Aorta (tissue), 5 donors: ENCODE measurements around the gene CPED1. TPM values are rescaled to one million over a fixed set of nuclear protein-coding genes. Genes with fewer than 3 reads are reported as not detected.

Experiments
- ATAC-seq: fragments of 200-7000 bp; cut with Tn5 transposase; one replicate; pipeline ENCODE4 v1.9.1; 2022; ENCODE audit warnings: moderate library complexity; ENCODE audit not compliant: low FRiP score
- DNase-seq, 2 donors: peaks; one replicate each; pipeline ENCODE4 v3.0.0-alpha.2; 2020
- H3K27ac ChIP-seq, 2 donors: one replicate each; pipeline ENCODE4 v1.5.1; 2013; ENCODE audit warnings: low read length in 2 of 2, mild to moderate bottlenecking in 2 of 2, moderate library complexity in 2 of 2, control low read depth in 1 of 2, inconsistent platforms in 1 of 2, low read depth in 1 of 2
- H3K27me3 ChIP-seq, 2 donors: one replicate each; pipeline ENCODE4 v1.6.1; 2013; ENCODE audit warnings: control low read depth in 1 of 2, low read length in 1 of 2, mild to moderate bottlenecking in 1 of 2, moderate library complexity in 1 of 2; ENCODE audit not compliant: insufficient read depth in 2 of 2, control insufficient read depth in 1 of 2
- H3K36me3 ChIP-seq, 2 donors: one replicate each; pipeline ENCODE4 v1.6.1; 2013; ENCODE audit warnings: control low read depth in 1 of 2, low read length in 1 of 2, mild to moderate bottlenecking in 1 of 2; ENCODE audit not compliant: insufficient read depth in 2 of 2, control insufficient read depth in 1 of 2
- H3K4me1 ChIP-seq, 2 donors: one replicate each; pipeline ENCODE4 v1.6.1; 2013; ENCODE audit warnings: low read length in 2 of 2, control low read depth in 1 of 2, mild to moderate bottlenecking in 1 of 2, moderate library complexity in 1 of 2; ENCODE audit not compliant: insufficient read depth in 2 of 2, control insufficient read depth in 1 of 2
- H3K4me3 ChIP-seq, 2 donors: one replicate each; pipeline ENCODE4 v1.5.1; 2013; ENCODE audit warnings: low read length in 2 of 2, control low read depth in 1 of 2, mild to moderate bottlenecking in 1 of 2
- H3K9me3 ChIP-seq: one replicate; pipeline ENCODE4 v1.6.1; 2013; ENCODE audit warnings: mild to moderate bottlenecking, low read length; ENCODE audit not compliant: control insufficient read depth
- WGBS, 2 donors: extraction: QIAGEN DNeasy Blood & Tissue Kit; methylation state at CpG; one replicate each; pipeline ENCODE4 v1.1.7; 2013; 5-methylcytosine and 5-hydroxymethylcytosine counted together
- intact Hi-C, 2 donors: fragments of 100-400 bp; cut with DNase I; formaldehyde crosslinking; loops; one replicate each; pipeline versions ENCODE4 v1.14.2 to v1.15.0; 2022
- polyA plus RNA-seq, 2 donors: library from polyadenylated mRNA; stranded (reverse); fragments of 200-250 nt; gene quantifications; one replicate each; pipeline ENCODE4 v1.2.3, GENCODE V29; 2013
- total RNA-seq, 2 donors: library from RNA; stranded (reverse); fragmentation: NEBNext Ultra II Directional; extraction: Animal tissue kit (Norgen Biotek cat#: 25700); gene quantifications; one replicate each; pipeline ENCODE4 v1.2.1, GENCODE V29; 2021
- donor health status: healthy with polysubstance abuse.
- donor health status: Bipolar disorder and iron deficiency.
- donor health status: DM: no; HTN: no; CAD: no.
- donor health status: DM: no; HTN: no; CAD: no.
- donor health status: DM: yes; HTN: yes; CAD: no.

The CPED1 gene
- total and polyA plus RNA-seq, 4 donors: 35.3 to 201 (median 79.0) TPM

GRCh38 chr7:121101083-121101482 lies 112.6 kb downstream of the CPED1 start:
- H3K9me3 ChIP-seq: no peaks in the 10 kb centered on the region
- no peak overlapping the region for H3K27ac ChIP-seq
- no peak for DNase-seq
- no peaks in the 10 kb centered on the region for H3K27me3 ChIP-seq
- H3K4me1 ChIP-seq: peaks cover 0 to 2% of the 10 kb centered on the region in 2 donors
- no peaks in the 10 kb centered on the region for H3K36me3 ChIP-seq
- no peak overlapping the region for H3K4me3 ChIP-seq
- intact Hi-C loops: loop anchor here in 1 of 2 donors (10.0 kb wide), 1 partner anchor 296 kb away; no protein-coding TSS in a partner anchor
- no peak for ATAC-seq

GRCh38 chr7:121101621-121102020 lies 113.1 kb downstream of the CPED1 start:
- H3K9me3 ChIP-seq: no peaks in the 10 kb centered on the region
- no peaks in the 10 kb centered on the region for H3K36me3 ChIP-seq
- no peaks in the 10 kb centered on the region for H3K27me3 ChIP-seq
- H3K27ac ChIP-seq: no peak overlapping the region
- peaks cover 0 to 2% of the 10 kb centered on the region in 2 donors for H3K4me1 ChIP-seq
- intact Hi-C loops: loop anchor here in 1 of 2 donors (10.0 kb wide), 1 partner anchor 297 kb away; no protein-coding TSS in a partner anchor
- 96 to 100% methylated on average over 2 of the region's 2 CpGs for whole genome bisulfite sequencing, 2 donors
- no peak overlapping the region for H3K4me3 ChIP-seq
- DNase-seq: no peak
- ATAC-seq: no peak

GRCh38 chr7:121102619-121103018 lies 114.1 kb downstream of the CPED1 start:
- 67 to 71% methylated on average over 2 of the region's 2 CpGs for WGBS, 2 donors
- ATAC-seq: no peak
- H3K27ac ChIP-seq: no peak overlapping the region

GRCh38 chr7:121103086-121103485 lies 114.6 kb downstream of the CPED1 start:
- no peaks in the 10 kb centered on the region for H3K4me1 ChIP-seq
- H3K36me3 ChIP-seq: no peaks in the 10 kb centered on the region
- H3K9me3 ChIP-seq: no peaks in the 10 kb centered on the region
- no peak overlapping the region for H3K4me3 ChIP-seq
- WGBS, 2 donors: 96 to 98% methylated on average over 2 of the region's 2 CpGs
- intact Hi-C loops: loop anchor here in 1 of 2 donors (10.0 kb wide), 1 partner anchor 298 kb away; no protein-coding TSS in a partner anchor
- no peak overlapping the region for H3K27ac ChIP-seq
- DNase-seq (no peak), ATAC-seq (no peak)
- no peaks in the 10 kb centered on the region for H3K27me3 ChIP-seq

More at GRCh38 chr7:121102619-121103018, 114.1 kb downstream of the CPED1 start:
- no peak for DNase-seq
- H3K9me3 ChIP-seq: no peaks in the 10 kb centered on the region
- intact Hi-C loops: loop anchor here in 1 of 2 donors (10.0 kb wide), 1 partner anchor 298 kb away; no protein-coding TSS in a partner anchor
- H3K27me3 ChIP-seq: no peaks in the 10 kb centered on the region
- no peaks in the 10 kb centered on the region for H3K36me3 ChIP-seq
- no peaks in the 10 kb centered on the region for H3K4me1 ChIP-seq
- H3K4me3 ChIP-seq: no peak overlapping the region

- intact Hi-C loops: loop anchor here in 1 of 2 donors (10.0 kb wide), 1 partner anchor 299 kb away; no protein-coding TSS in a partner anchor
- WGBS, 2 donors: 69 to 76% methylated on average over 2 of the region's 2 CpGs
- no peaks in the 10 kb centered on the region for H3K9me3 ChIP-seq
- no peak overlapping the region for H3K4me3 ChIP-seq
- DNase-seq (no peak), ATAC-seq (no peak)
- no peaks in the 10 kb centered on the region for H3K27me3 ChIP-seq
- no peak overlapping the region for H3K27ac ChIP-seq
- no peaks in the 10 kb centered on the region for H3K4me1 ChIP-seq
- H3K36me3 ChIP-seq: no peaks in the 10 kb centered on the region
Measured at GRCh38 chr7:121103579-121103978, 115.1 kb downstream of the CPED1 start.

GRCh38 chr7:121105262-121105661 lies 116.8 kb downstream of the CPED1 start:
- intact Hi-C loops: loop anchor here in 1 of 2 donors (10.0 kb wide), 1 partner anchor 300 kb away; no protein-coding TSS in a partner anchor
- ATAC-seq: no peak
- 82 to 85% methylated on average over 5 of the region's 5 CpGs for WGBS, 2 donors
- no peak overlapping the region for H3K4me3 ChIP-seq
- H3K36me3 ChIP-seq: no peaks in the 10 kb centered on the region
- H3K27ac ChIP-seq: no peak overlapping the region
- DNase-seq: no peak
- H3K4me1 ChIP-seq: no peaks in the 10 kb centered on the region
- H3K9me3 ChIP-seq: no peaks in the 10 kb centered on the region
- no peaks in the 10 kb centered on the region for H3K27me3 ChIP-seq

- peaks cover 0 to 2% of the 10 kb centered on the region in 2 donors for H3K4me1 ChIP-seq
- peak; percentile 81 for ATAC-seq
- no peak overlapping the region for H3K4me3 ChIP-seq
- no peaks in the 10 kb centered on the region for H3K9me3 ChIP-seq
- DNase-seq: no peak
- WGBS, 2 donors: 24 to 27% methylated on average over 1 of the region's 1 CpG
- H3K27me3 ChIP-seq: no peaks in the 10 kb centered on the region
- no peak overlapping the region for H3K27ac ChIP-seq
- H3K36me3 ChIP-seq: no peaks in the 10 kb centered on the region
- intact Hi-C loops: loop anchor here (2.0 to 10.0 kb wide), 3 partner anchors 119 to 303 kb away; partner anchors contain the start of gene CPED1 (in 1 of the 2)
Measured at GRCh38 chr7:121107923-121108498, 119.5 kb downstream of the CPED1 start.

- no peaks in the 10 kb centered on the region for H3K27me3 ChIP-seq
- intact Hi-C loops: loop anchor here in 1 of 2 donors (10.0 kb wide), 1 partner anchor 304 kb away; no protein-coding TSS in a partner anchor
- H3K4me1 ChIP-seq: peaks cover 2 to 3% of the 10 kb centered on the region in 2 donors
- no peak for ATAC-seq
- no peak overlapping the region for H3K4me3 ChIP-seq
- 86 to 87% methylated on average over 6 of the region's 6 CpGs for WGBS, 2 donors
- no peaks in the 10 kb centered on the region for H3K9me3 ChIP-seq
- H3K36me3 ChIP-seq: no peaks in the 10 kb centered on the region
- no peak overlapping the region for H3K27ac ChIP-seq
- DNase-seq: no peak
Measured at GRCh38 chr7:121109145-121109544, 120.6 kb downstream of the CPED1 start.

GRCh38 chr7:121113288-121113687 lies 124.8 kb downstream of the CPED1 start:
- no peaks in the 10 kb centered on the region for H3K9me3 ChIP-seq
- ATAC-seq: no peak
- no peaks in the 10 kb centered on the region for H3K27me3 ChIP-seq
- peaks cover 2 to 3% of the 10 kb centered on the region in 2 donors for H3K4me1 ChIP-seq
- intact Hi-C loops: loop anchor here in 1 of 2 donors (10.0 kb wide), 1 partner anchor 318 kb away; no protein-coding TSS in a partner anchor
- H3K36me3 ChIP-seq: no peaks in the 10 kb centered on the region
- H3K27ac ChIP-seq: no peak overlapping the region
- H3K4me3 ChIP-seq: no peak overlapping the region
- DNase-seq: no peak
